H9 (cell line): ENCODE data around the gene POU6F2. TPM values are rescaled to one million over a fixed set of nuclear protein-coding genes. Genes with fewer than 3 reads are reported as not detected.

ENCODE experiments used
- DNase-seq: peaks from one replicate; pipeline ENCODE4 v3.0.0-alpha.2; 2017
- H2AFZ ChIP-seq: one replicate; pipeline ENCODE4 v1.6.1; 2013; ENCODE audit warnings: mild to moderate bottlenecking, low read length, control low read depth, moderate library complexity
- H2AK5ac ChIP-seq: 2 replicates; pipeline ENCODE4 v1.6.1; 2013; ENCODE audit warnings: low read length, control low read depth, mixed read lengths; ENCODE audit not compliant: insufficient read length
- H2BK120ac ChIP-seq: one replicate; pipeline ENCODE4 v1.6.1; 2013; ENCODE audit warnings: low read depth, mild to moderate bottlenecking, low read length, control low read depth, inconsistent platforms; ENCODE audit not compliant: poor library complexity, severe bottlenecking
- H2BK12ac ChIP-seq: 2 replicates; pipeline ENCODE4 v1.6.1; 2013; ENCODE audit warnings: low read length, control low read depth, mixed read lengths, low read depth; ENCODE audit not compliant: insufficient read length
- H2BK15ac ChIP-seq: 2 replicates; pipeline ENCODE4 v1.6.1; 2013; ENCODE audit warnings: low read depth, low read length, control low read depth
- H2BK20ac ChIP-seq: one replicate; pipeline ENCODE4 v1.6.1; 2013; ENCODE audit warnings: low read depth, mild to moderate bottlenecking, low read length, control low read depth, inconsistent platforms; ENCODE audit not compliant: poor library complexity, severe bottlenecking
- H2BK5ac ChIP-seq: 2 replicates; pipeline ENCODE4 v1.6.1; 2013; ENCODE audit warnings: low read length, control low read depth, mixed read lengths; ENCODE audit not compliant: insufficient read length
- H3K14ac ChIP-seq: 2 replicates; pipeline ENCODE4 v1.6.1; 2013; ENCODE audit warnings: low read length, control low read depth; ENCODE audit not compliant: insufficient read depth
- H3K18ac ChIP-seq: 2 replicates; pipeline ENCODE4 v1.6.1; 2013; ENCODE audit warnings: low read depth, mild to moderate bottlenecking, mixed read lengths, low read length, control low read depth; ENCODE audit not compliant: insufficient read length
- H3K23ac ChIP-seq: 2 replicates; pipeline ENCODE4 v1.6.1; 2013; ENCODE audit warnings: low read length, control low read depth, mixed read lengths, low read depth; ENCODE audit not compliant: insufficient read length
- H3K23me2 ChIP-seq: 2 replicates; pipeline ENCODE4 v1.6.1; 2013; ENCODE audit warnings: low read depth, mild to moderate bottlenecking, mixed read lengths, low read length, control low read depth; ENCODE audit not compliant: insufficient read length, poor library complexity, severe bottlenecking
- H3K27ac ChIP-seq: 2 replicates; pipeline ENCODE4 v1.5.1; 2013; ENCODE audit warnings: low read length, control low read depth, mixed read lengths, low read depth; ENCODE audit not compliant: insufficient read length
- H3K27me3 ChIP-seq: 2 replicates; pipeline ENCODE4 v1.6.1; 2013; ENCODE audit warnings: low read length, control low read depth, inconsistent platforms; ENCODE audit not compliant: insufficient read depth
- H3K4ac ChIP-seq: 2 replicates; pipeline ENCODE4 v1.6.1; 2013; ENCODE audit warnings: low read depth, mild to moderate bottlenecking, control low read depth, inconsistent platforms, low read length, moderate library complexity
- H3K4me1 ChIP-seq: 2 replicates; pipeline ENCODE4 v1.6.1; 2013; ENCODE audit warnings: low read length, control low read depth, inconsistent platforms; ENCODE audit not compliant: insufficient read depth
- H3K4me2 ChIP-seq: 2 replicates; pipeline ENCODE4 v1.6.1; 2013; ENCODE audit warnings: low read length, control low read depth, mixed read lengths; ENCODE audit not compliant: insufficient read length, insufficient read depth
- H3K56ac ChIP-seq: 2 replicates; pipeline ENCODE4 v1.6.1; 2013; ENCODE audit warnings: low read depth, mild to moderate bottlenecking, mixed read lengths, low read length, control low read depth; ENCODE audit not compliant: insufficient read length
- H3K79me1 ChIP-seq: 2 replicates; pipeline ENCODE4 v1.6.1; 2013; ENCODE audit warnings: low read depth, mild to moderate bottlenecking, moderate library complexity, low read length, control low read depth, inconsistent platforms; ENCODE audit not compliant: insufficient read depth, poor library complexity, severe bottlenecking
- H3K79me2 ChIP-seq: 2 replicates; pipeline ENCODE4 v1.6.1; 2013; ENCODE audit warnings: low read length, control low read depth, inconsistent platforms; ENCODE audit not compliant: insufficient read depth
- H3K9ac ChIP-seq: 2 replicates; pipeline ENCODE4 v1.6.1; 2013; ENCODE audit warnings: low read length, control low read depth, mixed read lengths; ENCODE audit not compliant: insufficient read length; ENCODE audit errors: extremely low read depth
- H3K9me3 ChIP-seq: one replicate; pipeline ENCODE4 v1.6.1; 2013; ENCODE audit warnings: low read depth, low read length, inconsistent platforms; ENCODE audit not compliant: control insufficient read depth
- H3T11ph ChIP-seq: one replicate; pipeline ENCODE4 v1.6.1; 2013; ENCODE audit warnings: mild to moderate bottlenecking, low read length, control low read depth, inconsistent platforms
- H4K20me1 ChIP-seq: one replicate; pipeline ENCODE4 v1.6.1; 2013; ENCODE audit not compliant: control insufficient read depth, insufficient read length, insufficient read depth
- H4K5ac ChIP-seq: 2 replicates; pipeline ENCODE4 v1.6.1; 2013; ENCODE audit warnings: low read depth, mild to moderate bottlenecking, mixed read lengths, low read length, control low read depth; ENCODE audit not compliant: insufficient read length
- H4K8ac ChIP-seq: replicated peaks from 2 replicates; pipeline ENCODE4 v1.6.1; 2013; ENCODE audit warnings: low read length, control low read depth, mixed read lengths, low read depth; ENCODE audit not compliant: insufficient read length
- H4K91ac ChIP-seq: 2 replicates; pipeline ENCODE4 v1.6.1; 2013; ENCODE audit warnings: low read depth, mild to moderate bottlenecking, moderate library complexity, mixed read lengths, low read length, control low read depth; ENCODE audit not compliant: insufficient read length
- H3K27ac Mint-ChIP-seq, 3 experiments: 2 replicates in 2 of 3; 3 replicates in 1 of 3; pipeline ENCODE4 v1.8.0; 2020 to 2021; ENCODE audit warnings: mixed read lengths in 3 of 3, mild to moderate bottlenecking in 1 of 3, moderate library complexity in 1 of 3
- H3K27me3 Mint-ChIP-seq: 2 replicates; pipeline ENCODE4 v1.8.0; 2021; ENCODE audit warnings: low read depth, mild to moderate bottlenecking, moderate library complexity, mixed read lengths
- H3K36me3 Mint-ChIP-seq, 3 experiments: 2 replicates in 2 of 3; 3 replicates in 1 of 3; pipeline ENCODE4 v1.8.0; 2020 to 2021; ENCODE audit warnings: low read depth in 3 of 3, mixed read lengths in 3 of 3; ENCODE audit not compliant: insufficient read depth in 1 of 3
- H3K4me1 Mint-ChIP-seq, 2 experiments: 2 replicates each; pipeline ENCODE4 v1.8.0; 2020; ENCODE audit warnings: mixed read lengths in 2 of 2
- H3K4me3 Mint-ChIP-seq, 2 experiments: 2 replicates in 1 of 2; 3 replicates in 1 of 2; pipeline ENCODE4 v1.8.0; 2020 to 2021; ENCODE audit warnings: mild to moderate bottlenecking in 2 of 2, mixed read lengths in 2 of 2, moderate library complexity in 1 of 2
- H3K9me3 Mint-ChIP-seq, 2 experiments: 2 replicates in 1 of 2; 3 replicates in 1 of 2; pipeline ENCODE4 v1.8.0; 2020; ENCODE audit warnings: mild to moderate bottlenecking in 2 of 2, mixed read lengths in 2 of 2, moderate library complexity in 1 of 2
- WGBS: extraction: QIAGEN DNeasy Blood & Tissue Kit; methylation state at CpG from one replicate; pipeline ENCODE4 v1.1.7; 2013; ENCODE audit warnings: missing lambda C conversion rate, low lambda C conversion rate, mixed read lengths; ENCODE audit not compliant: insufficient read length; ENCODE audit errors: extremely low coverage; 5-methylcytosine and 5-hydroxymethylcytosine counted together
- total RNA-seq: library from RNA; stranded (reverse); gene quantifications from 2 replicates; pipeline ENCODE4 v1.2.1, GENCODE V29; 2021
- TF ChIP-seq, protein P1 (sequence below): fragments of 200-600 bp; sonication (generic); conservative IDR thresholded peaks from 3 replicates; pipeline ENCODE4 v1.8.0; 2021; ENCODE audit warnings: antibody characterized with exemption, mild to moderate bottlenecking

The POU6F2 gene
- total RNA-seq, 1 experiment from 2014 or later: 1.9 TPM

- H2AK5ac ChIP-seq: no peak overlapping the region
- peaks cover 2% of the 10 kb centered on the region for H4K20me1 ChIP-seq
- no peaks in the 10 kb centered on the region for H3K79me1 ChIP-seq
- H2BK12ac ChIP-seq: no peak overlapping the region
- H4K8ac ChIP-seq: no peak overlapping the region
- no peaks in the 10 kb centered on the region for H3K79me2 ChIP-seq
- H3K4me2 ChIP-seq: no peak overlapping the region
- H2BK20ac ChIP-seq: no peak overlapping the region
- no peaks in the 10 kb centered on the region for H3K9me3 ChIP-seq
- no peaks in the 10 kb centered on the region for H3K36me3 Mint-ChIP-seq
- no peaks in the 10 kb centered on the region for H3K27me3 Mint-ChIP-seq
- no peak overlapping the region for H4K91ac ChIP-seq
- peaks cover 2% of the 10 kb centered on the region; the same call in 1 of the 2 replicates for H3K4me1 ChIP-seq
- no peak overlapping the region for H3K4me3 Mint-ChIP-seq
- no peak overlapping the region for H3K27ac Mint-ChIP-seq
- H3T11ph ChIP-seq: no peak overlapping the region
- no peaks in the 10 kb centered on the region for H3K9me3 Mint-ChIP-seq
- no peak overlapping the region for H3K56ac ChIP-seq
- H3K27ac ChIP-seq: no peak overlapping the region
- no peak for DNase-seq
- H3K4ac ChIP-seq: no peak overlapping the region
- H2BK15ac ChIP-seq: no peak overlapping the region
- H3K23ac ChIP-seq: no peak overlapping the region
- no peak overlapping the region for H3K9ac ChIP-seq
- no peak overlapping the region for H3K18ac ChIP-seq
- no peak overlapping the region for H4K5ac ChIP-seq
- no peaks in the 10 kb centered on the region for H3K23me2 ChIP-seq
- H3K4me1 Mint-ChIP-seq: peaks cover 9 to 14% of the 10 kb centered on the region in 2 experiments; a peak in 2 of 4 replicates
- no peak overlapping the region for H3K14ac ChIP-seq
- WGBS: no CpG with 5 or more reads among the region's 3 CpGs
- H2AFZ ChIP-seq: no peak overlapping the region
- TF ChIP-seq, protein P1, sequence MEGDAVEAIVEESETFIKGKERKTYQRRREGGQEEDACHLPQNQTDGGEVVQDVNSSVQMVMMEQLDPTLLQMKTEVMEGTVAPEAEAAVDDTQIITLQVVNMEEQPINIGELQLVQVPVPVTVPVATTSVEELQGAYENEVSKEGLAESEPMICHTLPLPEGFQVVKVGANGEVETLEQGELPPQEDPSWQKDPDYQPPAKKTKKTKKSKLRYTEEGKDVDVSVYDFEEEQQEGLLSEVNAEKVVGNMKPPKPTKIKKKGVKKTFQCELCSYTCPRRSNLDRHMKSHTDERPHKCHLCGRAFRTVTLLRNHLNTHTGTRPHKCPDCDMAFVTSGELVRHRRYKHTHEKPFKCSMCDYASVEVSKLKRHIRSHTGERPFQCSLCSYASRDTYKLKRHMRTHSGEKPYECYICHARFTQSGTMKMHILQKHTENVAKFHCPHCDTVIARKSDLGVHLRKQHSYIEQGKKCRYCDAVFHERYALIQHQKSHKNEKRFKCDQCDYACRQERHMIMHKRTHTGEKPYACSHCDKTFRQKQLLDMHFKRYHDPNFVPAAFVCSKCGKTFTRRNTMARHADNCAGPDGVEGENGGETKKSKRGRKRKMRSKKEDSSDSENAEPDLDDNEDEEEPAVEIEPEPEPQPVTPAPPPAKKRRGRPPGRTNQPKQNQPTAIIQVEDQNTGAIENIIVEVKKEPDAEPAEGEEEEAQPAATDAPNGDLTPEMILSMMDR: no peak
- no peak overlapping the region for H2BK5ac ChIP-seq
- H3K27me3 ChIP-seq: no peaks in the 10 kb centered on the region
- no peak overlapping the region for H2BK120ac ChIP-seq
Observed at GRCh38 chr7:39394105-39394680, 416.5 kb downstream of the POU6F2 start.
